Lung (tissue), 12 donors: ENCODE data around the gene RPS6KA1. TPM values are rescaled to one million over a fixed set of nuclear protein-coding genes. Genes with fewer than 3 reads are reported as not detected.

Experiments
- ATAC-seq: fragments of 200-7000 bp; cut with Tn5 transposase; one replicate; pipeline ENCODE4 v1.9.1; 2020; ENCODE audit warnings: moderate number of reproducible peaks; ENCODE audit not compliant: insufficient read depth, low FRiP score
- DNase-seq, 3 donors: peaks; one replicate each; pipeline ENCODE4 v3.0.0-alpha.2; 2013 to 2017
- H3K27ac ChIP-seq, 2 donors: one replicate each; pipeline ENCODE4 v1.5.1; 2013; ENCODE audit warnings: mild to moderate bottlenecking in 2 of 2, moderate library complexity in 2 of 2, control low read depth in 1 of 2, inconsistent platforms in 1 of 2, low read depth in 1 of 2, low read length in 1 of 2
- H3K27me3 ChIP-seq, 3 donors: one replicate each; pipeline ENCODE4 v1.5.1; 2013; ENCODE audit warnings: low read length in 2 of 3; ENCODE audit not compliant: control insufficient read depth in 3 of 3, insufficient read depth in 3 of 3
- H3K36me3 ChIP-seq, 4 donors: one replicate each; pipeline ENCODE4 v1.5.1; 2013; ENCODE audit warnings: low read length in 4 of 4, mild to moderate bottlenecking in 1 of 4, moderate library complexity in 1 of 4; ENCODE audit not compliant: control insufficient read depth in 4 of 4, insufficient read depth in 4 of 4
- H3K4me1 ChIP-seq, 5 donors: one replicate each; pipeline ENCODE4 v1.5.1; 2013; ENCODE audit warnings: low read length in 5 of 5, mild to moderate bottlenecking in 2 of 5, moderate library complexity in 1 of 5; ENCODE audit not compliant: control insufficient read depth in 5 of 5, insufficient read depth in 5 of 5
- H3K4me3 ChIP-seq: one replicate; pipeline ENCODE4 v1.5.1; 2013; ENCODE audit warnings: mild to moderate bottlenecking, control low read depth, moderate library complexity
- H3K9ac ChIP-seq, 2 donors: one replicate each; pipeline ENCODE4 v1.5.1; 2013; ENCODE audit warnings: low read length in 2 of 2, control low read depth in 1 of 2; ENCODE audit not compliant: insufficient read depth in 1 of 2
- H3K9me3 ChIP-seq, 4 donors: one replicate each; pipeline ENCODE4 v1.5.1; 2013; ENCODE audit warnings: low read length in 3 of 4, mild to moderate bottlenecking in 1 of 4, moderate library complexity in 1 of 4; ENCODE audit not compliant: control insufficient read depth in 4 of 4, insufficient read depth in 3 of 4
- WGBS, 2 donors: extraction: QIAGEN DNeasy Blood & Tissue Kit; methylation state at CpG; one replicate each; pipeline ENCODE4 v1.1.7; 2013; 5-methylcytosine and 5-hydroxymethylcytosine counted together
- polyA plus RNA-seq, 2 donors: library from polyadenylated mRNA; stranded (reverse); fragments of 200-250 nt; gene quantifications; one replicate each; pipeline ENCODE4 v1.2.1, GENCODE V29; 2013
- total RNA-seq, 2 donors: library from RNA; depleted of rRNA in 1 of 2; stranded (reverse); fragments of >200 nt in 1 of 2; gene quantifications; one replicate each; pipeline ENCODE4 v1.2.1, GENCODE V29; 2014 to 2021
- TF ChIP-seq, protein P1 (sequence below): IDR thresholded peaks from 2 replicates; pipeline ENCODE4 v1.5.1; 2012; ENCODE audit warnings: mild to moderate bottlenecking; ENCODE audit errors: control extremely low read depth, extremely low read depth
- donor health status: control.
- donor health status: control.
- donor health status: Bipolar disorder and iron deficiency.
- donor health status: healthy.
- donor health status: DM: yes; HTN: yes; CAD: no.

The RPS6KA1 gene
- total and polyA plus RNA-seq, 4 donors, result 58.6 to 109 (median 81.7) TPM

DNA sequence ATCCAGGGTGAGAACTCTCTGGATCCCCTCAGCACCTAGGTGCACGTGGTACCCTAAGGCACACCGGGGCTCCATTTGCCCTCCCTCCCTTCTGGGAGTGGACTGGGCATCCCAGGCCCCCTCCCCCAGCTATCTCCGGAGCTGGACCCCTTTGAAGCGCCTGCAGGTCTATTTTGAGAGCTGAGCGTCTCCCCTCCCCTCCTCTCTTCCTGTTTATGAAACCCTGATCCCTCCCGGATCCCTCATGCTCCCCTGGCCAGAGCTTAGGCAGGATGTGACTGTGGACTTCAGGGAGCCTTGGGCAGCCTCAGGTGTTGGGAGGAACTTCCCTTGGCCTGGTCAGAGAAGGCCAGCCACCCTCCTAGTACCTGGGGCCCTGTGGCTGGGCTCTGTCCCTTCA, 10.2 kb downstream of the RPS6KA1 start:
- ATAC-seq (no peak), DNase-seq (peak in 2 of 3 donors; percentile 25 to 69)
- TF ChIP-seq, protein P1, sequence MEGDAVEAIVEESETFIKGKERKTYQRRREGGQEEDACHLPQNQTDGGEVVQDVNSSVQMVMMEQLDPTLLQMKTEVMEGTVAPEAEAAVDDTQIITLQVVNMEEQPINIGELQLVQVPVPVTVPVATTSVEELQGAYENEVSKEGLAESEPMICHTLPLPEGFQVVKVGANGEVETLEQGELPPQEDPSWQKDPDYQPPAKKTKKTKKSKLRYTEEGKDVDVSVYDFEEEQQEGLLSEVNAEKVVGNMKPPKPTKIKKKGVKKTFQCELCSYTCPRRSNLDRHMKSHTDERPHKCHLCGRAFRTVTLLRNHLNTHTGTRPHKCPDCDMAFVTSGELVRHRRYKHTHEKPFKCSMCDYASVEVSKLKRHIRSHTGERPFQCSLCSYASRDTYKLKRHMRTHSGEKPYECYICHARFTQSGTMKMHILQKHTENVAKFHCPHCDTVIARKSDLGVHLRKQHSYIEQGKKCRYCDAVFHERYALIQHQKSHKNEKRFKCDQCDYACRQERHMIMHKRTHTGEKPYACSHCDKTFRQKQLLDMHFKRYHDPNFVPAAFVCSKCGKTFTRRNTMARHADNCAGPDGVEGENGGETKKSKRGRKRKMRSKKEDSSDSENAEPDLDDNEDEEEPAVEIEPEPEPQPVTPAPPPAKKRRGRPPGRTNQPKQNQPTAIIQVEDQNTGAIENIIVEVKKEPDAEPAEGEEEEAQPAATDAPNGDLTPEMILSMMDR, result no peak
- no peaks in the 10 kb centered on the region for H3K9me3 ChIP-seq
- H3K27ac ChIP-seq, result peak overlapping the region in 1 of 2 donors; percentile 29
- no peak overlapping the region for H3K4me3 ChIP-seq
- whole genome bisulfite sequencing, 2 donors, result 11 to 39% methylated on average over 6 of the region's 6 CpGs
- peaks cover 0 to 30% (median 0%) of the 10 kb centered on the region in 5 donors for H3K4me1 ChIP-seq
- no peaks in the 10 kb centered on the region for H3K27me3 ChIP-seq
- H3K36me3 ChIP-seq, result peaks cover 0 to 7% (median 0%) of the 10 kb centered on the region in 4 donors
- no peak overlapping the region for H3K9ac ChIP-seq

- no peak for ATAC-seq
- Histone ChIP-seq H3K27ac (peak overlapping the region in 1 of 2 donors; percentile 27), H3K9me3 (no peaks in the 10 kb centered on the region), H3K9ac (no peak overlapping the region), H3K27me3 (no peaks in the 10 kb centered on the region), H3K36me3 (peaks cover 0 to 7% (median 0%) of the 10 kb centered on the region in 4 donors), H3K4me1 (peaks cover 0 to 30% (median 0%) of the 10 kb centered on the region in 5 donors), H3K4me3 (no peak overlapping the region)
- WGBS, 2 donors, result 98% methylated on average over 3 of the region's 3 CpGs
- no peak for DNase-seq
- TF ChIP-seq, protein P1, result no peak
Observed at GRCh38 chr1:26540351-26540750, 10.8 kb downstream of the RPS6KA1 start.

DNA sequence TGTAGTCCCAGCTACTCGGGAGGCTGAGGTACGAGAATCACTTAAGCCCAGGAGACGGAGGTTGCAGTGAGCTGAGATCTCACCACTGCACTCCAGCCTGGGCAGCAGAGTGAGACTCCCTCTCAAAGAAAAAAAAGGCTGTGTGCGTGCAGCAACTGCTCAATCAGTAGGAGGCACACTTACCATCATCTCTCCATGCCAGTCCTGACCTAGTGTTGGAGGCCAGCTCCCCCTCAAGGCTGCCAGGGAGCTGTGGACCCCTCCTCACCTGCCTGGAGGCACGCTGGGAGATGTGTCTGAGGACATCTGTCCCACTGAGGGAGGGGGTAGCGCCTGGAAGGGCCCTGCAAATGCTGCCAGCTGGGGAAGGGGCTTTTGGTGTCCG, 11.9 kb downstream of the RPS6KA1 start:
- peaks cover 0 to 30% (median 0%) of the 10 kb centered on the region in 5 donors for H3K4me1 ChIP-seq
- DNase-seq, result no peak
- no peaks in the 10 kb centered on the region for H3K27me3 ChIP-seq
- H3K9ac ChIP-seq, result no peak overlapping the region
- TF ChIP-seq, protein P1, result no peak
- no peak for ATAC-seq
- peaks cover 0 to 10% (median 0%) of the 10 kb centered on the region in 4 donors for H3K36me3 ChIP-seq
- H3K27ac ChIP-seq, result peak overlapping the region in 1 of 2 donors; percentile 96
- 36 to 69% methylated on average over 7 of the region's 7 CpGs for WGBS, 2 donors
- H3K9me3 ChIP-seq, result no peaks in the 10 kb centered on the region
- H3K4me3 ChIP-seq, result no peak overlapping the region
